Ammon's horn (tissue), 1 donor: ENCODE results near the gene KLK13.
A peak's percentile ranks its signal among the peaks of the same experiment; 100 is the strongest.

Source experiments
- DNase-seq: peaks from one replicate; pipeline ENCODE4 v3.0.0-alpha.2; 2016; ENCODE audit warnings: low spot score

Gene KLK13

GRCh38 chr19:51060973-51061372, 3.9 kb downstream of the KLK13 start:
- DNase-seq = no peak

- DNase-seq = no peak
Observed at GRCh38 chr19:51060336-51060735, 4.6 kb downstream of the KLK13 start.

GRCh38 chr19:51059715-51060114, 5.2 kb downstream of the KLK13 start:
- no peak for DNase-seq

GRCh38 chr19:51055866-51056265, 9.0 kb downstream of the KLK13 start:
- no peak for DNase-seq

- DNase-seq = no peak
Observed at GRCh38 chr19:51047031-51047335, 17.9 kb downstream of the KLK13 start.

- DNase-seq = no peak
Observed at GRCh38 chr19:51044327-51044726, 20.6 kb downstream of the KLK13 start.

- no peak for DNase-seq
Observed at GRCh38 chr19:51043497-51043896, 21.4 kb downstream of the KLK13 start.

GRCh38 chr19:51040151-51040550, 24.7 kb downstream of the KLK13 start:
- no peak for DNase-seq

GRCh38 chr19:51036519-51036918, 28.4 kb downstream of the KLK13 start:
- no peak for DNase-seq

GRCh38 chr19:51034704-51035103, 30.2 kb downstream of the KLK13 start, which contains the start of gene KLK12:
Gene KLK12 (minus strand): TSS chr19:51035002. CDS start chr19:51034621, 381 bp downstream.
- DNase-seq = no peak

- no peak for DNase-seq
Observed at GRCh38 chr19:51031880-51032225, 33.0 kb downstream of the KLK13 start.

GRCh38 chr19:51031220-51031879, 33.5 kb downstream of the KLK13 start:
- no peak for DNase-seq

GRCh38 chr19:51030631-51031030, 34.3 kb downstream of the KLK13 start:
- DNase-seq = no peak

- no peak for DNase-seq
Observed at GRCh38 chr19:51029718-51030117, 35.2 kb downstream of the KLK13 start.

GRCh38 chr19:51027873-51028272, 37.0 kb downstream of the KLK13 start:
- no peak for DNase-seq

GRCh38 chr19:51027126-51027806, 37.6 kb downstream of the KLK13 start:
- no peak for DNase-seq

- DNase-seq = no peak
Observed at GRCh38 chr19:51026554-51026831, 38.4 kb downstream of the KLK13 start, which contains the start of gene KLK11. Gene KLK11 (minus strand): TSS chr19:51026616. CDS start chr19:51025631, 985 bp downstream.

- no peak for DNase-seq
Observed at GRCh38 chr19:51025809-51026553, 38.9 kb downstream of the KLK13 start.

GRCh38 chr19:51025401-51025800, 39.5 kb downstream of the KLK13 start:
- no peak for DNase-seq

- no peak for DNase-seq
Observed at GRCh38 chr19:51024924-51025323, 40.0 kb downstream of the KLK13 start.

- DNase-seq = no peak
Observed at GRCh38 chr19:51023946-51024345, 40.9 kb downstream of the KLK13 start.

- no peak for DNase-seq
Observed at GRCh38 chr19:51022526-51022925, 42.4 kb downstream of the KLK13 start.

- peak; percentile 52 for DNase-seq
Observed at GRCh38 chr19:51020988-51021651, 43.8 kb downstream of the KLK13 start.
